GM18499 (cell line): ENCODE results near the gene ZNF664.

Source experiments
- ATAC-seq: cut with Tn5 transposase; IDR thresholded peaks from one replicate; pipeline ENCODE4 v1.9.1; 2021; ENCODE audit warnings: moderate number of reproducible peaks; ENCODE audit not compliant: insufficient read depth, unreplicated experiment

Gene ZNF664

GRCh38 chr12:124006085-124006845 is 33.2 kb downstream of the ZNF664 start:
- no peak for ATAC-seq

GRCh38 chr12:124006846-124007713 is 34.1 kb downstream of the ZNF664 start:
- no peak for ATAC-seq

- no peak for ATAC-seq
Observed at GRCh38 chr12:124007826-124008570, 35.0 kb downstream of the ZNF664 start.

GRCh38 chr12:124008595-124008994 is 35.6 kb downstream of the ZNF664 start:
- no peak for ATAC-seq

- no peak for ATAC-seq
Observed at GRCh38 chr12:124009781-124010180, 36.8 kb downstream of the ZNF664 start.

GRCh38 chr12:124010687-124011086 is 37.7 kb downstream of the ZNF664 start:
- no peak for ATAC-seq

- no peak for ATAC-seq
Observed at GRCh38 chr12:124011435-124012115, 38.6 kb downstream of the ZNF664 start.

GRCh38 chr12:124013073-124013472 is 40.1 kb downstream of the ZNF664 start:
- no peak for ATAC-seq

GRCh38 chr12:124015494-124016461 is 42.8 kb downstream of the ZNF664 start:
- no peak for ATAC-seq

GRCh38 chr12:124017064-124017463 is 44.0 kb downstream of the ZNF664 start:
- ATAC-seq: no peak

GRCh38 chr12:124018539-124018938 is 45.5 kb downstream of the ZNF664 start:
- no peak for ATAC-seq

GRCh38 chr12:124019115-124019514 is 46.1 kb downstream of the ZNF664 start:
- no peak for ATAC-seq

- no peak for ATAC-seq
Observed at GRCh38 chr12:124020514-124020949, 47.5 kb downstream of the ZNF664 start.

- ATAC-seq: no peak
Observed at GRCh38 chr12:124021007-124021406, 48.0 kb downstream of the ZNF664 start.

GRCh38 chr12:124022161-124022560 is 49.1 kb downstream of the ZNF664 start:
- ATAC-seq: no peak

GRCh38 chr12:124024263-124024678 is 51.3 kb downstream of the ZNF664 start:
- ATAC-seq: no peak

GRCh38 chr12:124024776-124025175 is 51.8 kb downstream of the ZNF664 start:
- ATAC-seq: no peak

- ATAC-seq: no peak
Observed at GRCh38 chr12:124025661-124026060, 52.6 kb downstream of the ZNF664 start.
